Glutamatergic neuron (in vitro differentiated cells): Measurements from ENCODE around the gene KCNQ1. TPM values are rescaled to one million over a fixed set of nuclear protein-coding genes. Genes with fewer than 3 reads are reported as not detected.

Experiments used
- DNase-seq: peaks from one replicate; pipeline ENCODE4 v3.0.0; 2022
- H3K27ac Mint-ChIP-seq: one replicate; pipeline ENCODE4 v1.8.0; 2020; ENCODE audit warnings: mild to moderate bottlenecking, mixed read lengths, inconsistent platforms; ENCODE audit not compliant: unreplicated experiment
- H3K27me3 Mint-ChIP-seq: one replicate; pipeline ENCODE4 v1.8.0; 2020; ENCODE audit warnings: mild to moderate bottlenecking, moderate library complexity, mixed read lengths, inconsistent platforms; ENCODE audit not compliant: unreplicated experiment
- H3K36me3 Mint-ChIP-seq: one replicate; pipeline ENCODE4 v1.8.0; 2020; ENCODE audit warnings: mild to moderate bottlenecking, mixed read lengths, inconsistent platforms; ENCODE audit not compliant: unreplicated experiment
- H3K4me1 Mint-ChIP-seq: one replicate; pipeline ENCODE4 v1.8.0; 2020; ENCODE audit warnings: mild to moderate bottlenecking, low read depth, mixed read lengths, inconsistent platforms; ENCODE audit not compliant: unreplicated experiment
- H3K4me3 Mint-ChIP-seq: one replicate; pipeline ENCODE4 v1.8.0; 2020; ENCODE audit warnings: mild to moderate bottlenecking, mixed read lengths, inconsistent platforms; ENCODE audit not compliant: unreplicated experiment
- H3K9me3 Mint-ChIP-seq: one replicate; pipeline ENCODE4 v1.8.0; 2020; ENCODE audit warnings: mild to moderate bottlenecking, moderate library complexity, mixed read lengths, inconsistent platforms; ENCODE audit not compliant: unreplicated experiment
- total RNA-seq: library from RNA; stranded (reverse); fragmentation: NEBNext Ultra II Directional; extraction: Animal tissue kit (Norgen Biotek cat#: 25700); gene quantifications from one replicate; pipeline ENCODE4 v1.2.1, GENCODE V29; 2021; ENCODE audit not compliant: unreplicated experiment
- TF ChIP-seq, protein P1 (sequence below): fragments of 200-600 bp; sonication (generic); IDR thresholded peaks from one replicate; pipeline ENCODE4 v1.5.0; 2021; ENCODE audit not compliant: partially characterized antibody, unreplicated experiment

KCNQ1 gene
- total RNA-seq, 1 donor from 2014 or later: 0.44 TPM

DNA sequence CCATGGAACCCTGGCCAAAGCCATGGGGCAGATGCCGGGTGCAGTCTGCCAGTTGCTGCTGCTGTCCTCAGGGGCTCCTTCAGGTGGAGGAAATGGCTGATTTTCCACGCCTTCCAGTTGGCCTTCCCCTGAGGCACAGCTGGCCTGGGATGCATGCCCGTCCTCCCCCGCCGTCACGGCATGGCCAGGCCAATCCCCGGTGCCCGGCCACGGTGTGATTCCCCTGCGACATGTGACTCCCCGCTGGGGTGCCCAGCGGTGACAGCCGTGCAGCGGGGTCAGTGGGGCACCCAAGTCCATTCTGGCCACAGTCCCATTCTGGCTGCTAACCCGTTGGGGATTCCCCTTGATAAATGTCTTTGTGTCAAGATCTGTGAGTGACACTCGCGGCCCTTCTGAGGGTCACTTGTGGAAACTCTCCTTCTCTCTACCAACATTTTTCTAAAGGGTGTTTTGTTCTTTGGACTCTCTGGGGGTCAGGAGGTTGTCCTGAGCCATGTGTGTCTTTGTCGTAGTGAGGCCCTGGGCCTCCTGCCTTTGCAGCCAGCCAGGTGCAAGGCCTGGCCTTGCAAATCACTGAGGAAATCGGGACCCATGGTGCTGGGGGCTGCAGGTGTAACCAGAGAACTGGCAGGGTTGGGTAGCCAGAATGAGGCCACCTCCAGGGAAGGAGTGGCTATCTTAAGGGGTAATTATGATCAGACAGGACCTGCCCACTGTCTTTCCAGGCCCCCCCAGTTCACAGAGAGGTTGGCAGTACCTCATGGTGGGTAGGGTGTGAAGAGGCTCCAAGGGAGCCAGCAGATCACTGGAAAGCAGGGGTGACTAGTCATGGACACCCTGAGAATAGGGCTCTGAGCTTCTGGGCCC, 217.9 kb downstream of the KCNQ1 start:
- peaks cover 23% of the 10 kb centered on the region for H3K27me3 Mint-ChIP-seq
- peaks cover 28% of the 10 kb centered on the region for H3K36me3 Mint-ChIP-seq
- no peak overlapping the region for H3K27ac Mint-ChIP-seq
- no peak for DNase-seq
- peaks cover 20% of the 10 kb centered on the region for H3K9me3 Mint-ChIP-seq
- TF ChIP-seq, protein P1, sequence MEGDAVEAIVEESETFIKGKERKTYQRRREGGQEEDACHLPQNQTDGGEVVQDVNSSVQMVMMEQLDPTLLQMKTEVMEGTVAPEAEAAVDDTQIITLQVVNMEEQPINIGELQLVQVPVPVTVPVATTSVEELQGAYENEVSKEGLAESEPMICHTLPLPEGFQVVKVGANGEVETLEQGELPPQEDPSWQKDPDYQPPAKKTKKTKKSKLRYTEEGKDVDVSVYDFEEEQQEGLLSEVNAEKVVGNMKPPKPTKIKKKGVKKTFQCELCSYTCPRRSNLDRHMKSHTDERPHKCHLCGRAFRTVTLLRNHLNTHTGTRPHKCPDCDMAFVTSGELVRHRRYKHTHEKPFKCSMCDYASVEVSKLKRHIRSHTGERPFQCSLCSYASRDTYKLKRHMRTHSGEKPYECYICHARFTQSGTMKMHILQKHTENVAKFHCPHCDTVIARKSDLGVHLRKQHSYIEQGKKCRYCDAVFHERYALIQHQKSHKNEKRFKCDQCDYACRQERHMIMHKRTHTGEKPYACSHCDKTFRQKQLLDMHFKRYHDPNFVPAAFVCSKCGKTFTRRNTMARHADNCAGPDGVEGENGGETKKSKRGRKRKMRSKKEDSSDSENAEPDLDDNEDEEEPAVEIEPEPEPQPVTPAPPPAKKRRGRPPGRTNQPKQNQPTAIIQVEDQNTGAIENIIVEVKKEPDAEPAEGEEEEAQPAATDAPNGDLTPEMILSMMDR: no peak
- no peak overlapping the region for H3K4me3 Mint-ChIP-seq
- peaks cover 2% of the 10 kb centered on the region for H3K4me1 Mint-ChIP-seq

DNA sequence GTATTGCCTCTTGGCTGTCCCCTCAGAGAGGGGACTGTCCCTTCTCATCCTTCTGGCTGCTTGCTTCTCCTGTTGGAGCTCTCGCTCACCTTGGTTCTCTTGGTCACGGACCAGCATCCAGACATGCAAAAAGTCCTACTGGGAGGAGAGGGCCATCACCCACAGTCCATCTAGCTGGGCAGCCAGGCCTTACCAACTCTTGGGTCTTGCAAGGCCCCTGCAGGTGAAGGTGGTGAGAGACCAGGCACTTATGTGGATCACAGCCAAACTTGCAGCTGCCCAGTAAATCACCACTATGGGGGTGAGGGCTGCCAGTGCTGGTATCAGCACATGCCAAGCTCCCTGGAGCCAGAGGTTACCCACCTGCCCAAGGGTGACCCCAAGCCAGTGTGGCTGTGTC, 218.7 kb downstream of the KCNQ1 start:
- H3K27ac Mint-ChIP-seq: no peak overlapping the region
- DNase-seq: no peak
- TF ChIP-seq, protein P1: no peak
- H3K27me3 Mint-ChIP-seq: peaks cover 20% of the 10 kb centered on the region
- H3K4me3 Mint-ChIP-seq: no peak overlapping the region
- H3K4me1 Mint-ChIP-seq: peaks cover 2% of the 10 kb centered on the region
- peaks cover 20% of the 10 kb centered on the region for H3K9me3 Mint-ChIP-seq
- H3K36me3 Mint-ChIP-seq: peaks cover 28% of the 10 kb centered on the region

GRCh38 chr11:2663915-2664314, 219.1 kb downstream of the KCNQ1 start:
- peaks cover 20% of the 10 kb centered on the region for H3K9me3 Mint-ChIP-seq
- TF ChIP-seq, protein P1: no peak
- peaks cover 20% of the 10 kb centered on the region for H3K27me3 Mint-ChIP-seq
- no peak for DNase-seq
- H3K4me3 Mint-ChIP-seq: no peak overlapping the region
- peaks cover 1% of the 10 kb centered on the region for H3K4me1 Mint-ChIP-seq
- no peak overlapping the region for H3K27ac Mint-ChIP-seq
- peaks cover 26% of the 10 kb centered on the region for H3K36me3 Mint-ChIP-seq

DNA sequence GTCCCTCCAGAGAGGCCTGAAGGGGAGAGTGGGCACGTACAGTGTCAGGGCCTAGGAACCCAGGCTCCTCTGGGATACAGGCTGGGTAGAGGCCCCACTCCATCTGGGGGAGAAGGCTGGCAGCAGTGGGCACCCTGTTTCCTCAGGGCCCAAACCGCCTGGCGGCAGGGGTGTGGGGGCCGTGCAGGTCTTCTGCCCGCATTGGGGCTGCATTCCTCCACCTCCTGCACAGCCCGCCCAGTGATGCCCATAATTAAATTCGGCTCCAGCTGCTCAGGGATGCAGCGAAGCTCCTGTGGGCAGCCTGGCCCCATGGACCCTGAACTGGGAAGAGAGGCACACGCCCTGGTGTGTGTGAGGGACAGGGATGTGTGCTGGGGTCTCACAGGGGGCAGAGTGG, 219.6 kb downstream of the KCNQ1 start:
- TF ChIP-seq, protein P1: no peak
- H3K36me3 Mint-ChIP-seq: peaks cover 21% of the 10 kb centered on the region
- peaks cover 16% of the 10 kb centered on the region for H3K9me3 Mint-ChIP-seq

More for the DNA sequence above, 219.6 kb downstream of the KCNQ1 start:
- H3K27me3 Mint-ChIP-seq: peaks cover 17% of the 10 kb centered on the region
- H3K4me1 Mint-ChIP-seq: peaks cover 2% of the 10 kb centered on the region
- no peak overlapping the region for H3K27ac Mint-ChIP-seq
- no peak for DNase-seq
- no peak overlapping the region for H3K4me3 Mint-ChIP-seq
